ENCODE data around the gene ADAP2. TPM values are rescaled to one million over a fixed set of nuclear protein-coding genes. Genes with fewer than 3 reads are reported as not detected.
"Not testable (repeated sequence)": the region's sequence is repeated elsewhere in the genome, so short reads cannot be mapped to it uniquely, and the experiment has no call there.

The ADAP2 gene
- polyA plus RNA-seq, 4 donors = 0.89 to 6.1 (median 4.2) TPM

- H3K27me3 ChIP-seq (ENCODE audit: control insufficient read depth in 3 of 3, insufficient read depth in 3 of 3, low read length in 3 of 3) = no peaks in the 10 kb centered on the region
- H3K27ac ChIP-seq (ENCODE audit: low read depth in 1 of 3, low read length in 2 of 3) = peak overlapping the region in 1 of 3 donors; percentile 27
- DNase-seq = no peak
- 46 to 75% (median 65%) methylated on average over 8 of the region's 8 CpGs for WGBS, 3 donors
- H3K36me3 ChIP-seq (ENCODE audit: control insufficient read depth in 3 of 3, insufficient read depth in 2 of 3, low read depth in 1 of 3, low read length in 3 of 3) = no peaks in the 10 kb centered on the region
- H3K4me1 ChIP-seq (ENCODE audit: control insufficient read depth in 3 of 3, insufficient read depth in 2 of 3, low read depth in 1 of 3, low read length in 2 of 3) = no peaks in the 10 kb centered on the region
- H3K4me3 ChIP-seq (ENCODE audit: low read depth in 1 of 3, low read length in 3 of 3) = no peak overlapping the region
- no peak for FAIRE-seq
- H3K9me3 ChIP-seq (ENCODE audit: control insufficient read depth in 2 of 2, insufficient read depth in 1 of 2, low read depth in 1 of 2, low read length in 1 of 2) = no peaks in the 10 kb centered on the region
Observed at GRCh38 chr17:30956764-30957374, 35.1 kb downstream of the ADAP2 start.

GRCh38 chr17:30957741-30958140 lies 36.0 kb downstream of the ADAP2 start:
- H3K36me3 ChIP-seq (ENCODE audit: control insufficient read depth in 3 of 3, insufficient read depth in 2 of 3, low read depth in 1 of 3, low read length in 3 of 3) = no peaks in the 10 kb centered on the region
- H3K9me3 ChIP-seq (ENCODE audit: control insufficient read depth in 2 of 2, insufficient read depth in 1 of 2, low read depth in 1 of 2, low read length in 1 of 2) = no peaks in the 10 kb centered on the region
- no peak for FAIRE-seq
- no peak for DNase-seq
- WGBS, 3 donors = 84 to 90% (median 85%) methylated on average over 6 of the region's 6 CpGs
- H3K27ac ChIP-seq (ENCODE audit: low read depth in 1 of 3, low read length in 2 of 3) = no peak overlapping the region
- H3K27me3 ChIP-seq (ENCODE audit: control insufficient read depth in 3 of 3, insufficient read depth in 3 of 3, low read length in 3 of 3) = no peaks in the 10 kb centered on the region
- no peaks in the 10 kb centered on the region for H3K4me1 ChIP-seq (ENCODE audit: control insufficient read depth in 3 of 3, insufficient read depth in 2 of 3, low read depth in 1 of 3, low read length in 2 of 3)
- no peak overlapping the region for H3K4me3 ChIP-seq (ENCODE audit: low read depth in 1 of 3, low read length in 3 of 3)

GRCh38 chr17:30958187-30958586 lies 36.4 kb downstream of the ADAP2 start:
- Histone ChIP-seq H3K36me3 (ENCODE audit: control insufficient read depth in 3 of 3, insufficient read depth in 2 of 3, low read depth in 1 of 3, low read length in 3 of 3) (no peaks in the 10 kb centered on the region), H3K4me3 (ENCODE audit: low read depth in 1 of 3, low read length in 3 of 3) (no peak overlapping the region), H3K9me3 (ENCODE audit: control insufficient read depth in 2 of 2, insufficient read depth in 1 of 2, low read depth in 1 of 2, low read length in 1 of 2) (no peaks in the 10 kb centered on the region), H3K27ac (ENCODE audit: low read depth in 1 of 3, low read length in 2 of 3) (peak overlapping the region in 1 of 3 donors; percentile 39), H3K27me3 (ENCODE audit: control insufficient read depth in 3 of 3, insufficient read depth in 3 of 3, low read length in 3 of 3) (no peaks in the 10 kb centered on the region), H3K4me1 (ENCODE audit: control insufficient read depth in 3 of 3, insufficient read depth in 2 of 3, low read depth in 1 of 3, low read length in 2 of 3) (no peaks in the 10 kb centered on the region)
- DNase-seq (no peak), FAIRE-seq (no peak)
- 74 to 82% (median 76%) methylated on average over 7 of the region's 7 CpGs for WGBS, 3 donors

- FAIRE-seq (no peak), DNase-seq (no peak)
- no peaks in the 10 kb centered on the region for H3K36me3 ChIP-seq (ENCODE audit: control insufficient read depth in 3 of 3, insufficient read depth in 2 of 3, low read depth in 1 of 3, low read length in 3 of 3)
- H3K27me3 ChIP-seq (ENCODE audit: control insufficient read depth in 3 of 3, insufficient read depth in 3 of 3, low read length in 3 of 3) = no peaks in the 10 kb centered on the region
- H3K4me1 ChIP-seq (ENCODE audit: control insufficient read depth in 3 of 3, insufficient read depth in 2 of 3, low read depth in 1 of 3, low read length in 2 of 3) = no peaks in the 10 kb centered on the region
- peak overlapping the region in 1 of 3 donors; percentile 1 for H3K27ac ChIP-seq (ENCODE audit: low read depth in 1 of 3, low read length in 2 of 3)
- H3K4me3 ChIP-seq (ENCODE audit: low read depth in 1 of 3, low read length in 3 of 3) = no peak overlapping the region
- 82 to 88% (median 83%) methylated on average over 9 of the region's 9 CpGs for WGBS, 3 donors
- H3K9me3 ChIP-seq (ENCODE audit: control insufficient read depth in 2 of 2, insufficient read depth in 1 of 2, low read depth in 1 of 2, low read length in 1 of 2) = no peaks in the 10 kb centered on the region
Observed at GRCh38 chr17:30961209-30962188, 39.8 kb downstream of the ADAP2 start.

GRCh38 chr17:30964312-30964711 lies 42.6 kb downstream of the ADAP2 start:
- 95 to 100% (median 98%) methylated on average over 8 of the region's 8 CpGs for WGBS, 3 donors
- FAIRE-seq, DNase-seq: not testable (repeated sequence)

GRCh38 chr17:30964876-30965275 lies 43.1 kb downstream of the ADAP2 start:
- H3K27ac ChIP-seq (ENCODE audit: low read depth in 1 of 3, low read length in 2 of 3) = no peak overlapping the region
- H3K4me1 ChIP-seq (ENCODE audit: control insufficient read depth in 3 of 3, insufficient read depth in 2 of 3, low read depth in 1 of 3, low read length in 2 of 3) = no peaks in the 10 kb centered on the region
- FAIRE-seq (no peak), DNase-seq (no peak)
- H3K4me3 ChIP-seq (ENCODE audit: low read depth in 1 of 3, low read length in 3 of 3) = no peak overlapping the region
- no peaks in the 10 kb centered on the region for H3K36me3 ChIP-seq (ENCODE audit: control insufficient read depth in 3 of 3, insufficient read depth in 2 of 3, low read depth in 1 of 3, low read length in 3 of 3)
- no peaks in the 10 kb centered on the region for H3K9me3 ChIP-seq (ENCODE audit: control insufficient read depth in 2 of 2, insufficient read depth in 1 of 2, low read depth in 1 of 2, low read length in 1 of 2)
- no peaks in the 10 kb centered on the region for H3K27me3 ChIP-seq (ENCODE audit: control insufficient read depth in 3 of 3, insufficient read depth in 3 of 3, low read length in 3 of 3)
- 73 to 82% (median 81%) methylated on average over 5 of the region's 5 CpGs for WGBS, 3 donors

More at GRCh38 chr17:30964312-30964711, 42.6 kb downstream of the ADAP2 start:
- not testable (repeated sequence) for H3K27ac ChIP-seq (ENCODE audit: low read depth in 1 of 3, low read length in 2 of 3); H3K4me3 ChIP-seq (ENCODE audit: low read depth in 1 of 3, low read length in 3 of 3); H3K36me3 ChIP-seq (ENCODE audit: control insufficient read depth in 3 of 3, insufficient read depth in 2 of 3, low read depth in 1 of 3, low read length in 3 of 3); H3K27me3 ChIP-seq (ENCODE audit: control insufficient read depth in 3 of 3, insufficient read depth in 3 of 3, low read length in 3 of 3); H3K9me3 ChIP-seq (ENCODE audit: control insufficient read depth in 2 of 2, insufficient read depth in 1 of 2, low read depth in 1 of 2, low read length in 1 of 2); H3K4me1 ChIP-seq (ENCODE audit: control insufficient read depth in 3 of 3, insufficient read depth in 2 of 3, low read depth in 1 of 3, low read length in 2 of 3)

- FAIRE-seq = no peak
- DNase-seq = no peak
- Histone ChIP-seq H3K27ac (ENCODE audit: low read depth in 1 of 3, low read length in 2 of 3) (no peak overlapping the region), H3K4me1 (ENCODE audit: control insufficient read depth in 3 of 3, insufficient read depth in 2 of 3, low read depth in 1 of 3, low read length in 2 of 3) (no peaks in the 10 kb centered on the region), H3K27me3 (ENCODE audit: control insufficient read depth in 3 of 3, insufficient read depth in 3 of 3, low read length in 3 of 3) (no peaks in the 10 kb centered on the region), H3K9me3 (ENCODE audit: control insufficient read depth in 2 of 2, insufficient read depth in 1 of 2, low read depth in 1 of 2, low read length in 1 of 2) (no peaks in the 10 kb centered on the region), H3K4me3 (ENCODE audit: low read depth in 1 of 3, low read length in 3 of 3) (no peak overlapping the region), H3K36me3 (ENCODE audit: control insufficient read depth in 3 of 3, insufficient read depth in 2 of 3, low read depth in 1 of 3, low read length in 3 of 3) (no peaks in the 10 kb centered on the region)
- 75 to 90% (median 78%) methylated on average over 3 of the region's 3 CpGs for WGBS, 3 donors
Observed at GRCh38 chr17:30965686-30966085, 43.9 kb downstream of the ADAP2 start.

GRCh38 chr17:30967911-30968310 lies 46.2 kb downstream of the ADAP2 start:
- not testable (repeated sequence) for H3K9me3 ChIP-seq (ENCODE audit: control insufficient read depth in 2 of 2, insufficient read depth in 1 of 2, low read depth in 1 of 2, low read length in 1 of 2); H3K4me1 ChIP-seq (ENCODE audit: control insufficient read depth in 3 of 3, insufficient read depth in 2 of 3, low read depth in 1 of 3, low read length in 2 of 3); H3K4me3 ChIP-seq (ENCODE audit: low read depth in 1 of 3, low read length in 3 of 3); H3K27ac ChIP-seq (ENCODE audit: low read depth in 1 of 3, low read length in 2 of 3); H3K36me3 ChIP-seq (ENCODE audit: control insufficient read depth in 3 of 3, insufficient read depth in 2 of 3, low read depth in 1 of 3, low read length in 3 of 3); DNase-seq; H3K27me3 ChIP-seq (ENCODE audit: control insufficient read depth in 3 of 3, insufficient read depth in 3 of 3, low read length in 3 of 3); FAIRE-seq
- 89 to 91% (median 90%) methylated on average over 13 of the region's 13 CpGs for WGBS, 3 donors

All from small intestine (tissue), 7 donors.